ENCODE results near the gene RAPGEF1. TPM values are rescaled to one million over a fixed set of nuclear protein-coding genes. Genes with fewer than 3 reads are reported as not detected.
"Not testable (repeated sequence)": the region's sequence is repeated elsewhere in the genome, so short reads cannot be mapped to it uniquely, and the experiment has no call there.

The RAPGEF1 gene
- total RNA-seq, 2 experiments from 2014 or later: 129 to 131 TPM

DNA sequence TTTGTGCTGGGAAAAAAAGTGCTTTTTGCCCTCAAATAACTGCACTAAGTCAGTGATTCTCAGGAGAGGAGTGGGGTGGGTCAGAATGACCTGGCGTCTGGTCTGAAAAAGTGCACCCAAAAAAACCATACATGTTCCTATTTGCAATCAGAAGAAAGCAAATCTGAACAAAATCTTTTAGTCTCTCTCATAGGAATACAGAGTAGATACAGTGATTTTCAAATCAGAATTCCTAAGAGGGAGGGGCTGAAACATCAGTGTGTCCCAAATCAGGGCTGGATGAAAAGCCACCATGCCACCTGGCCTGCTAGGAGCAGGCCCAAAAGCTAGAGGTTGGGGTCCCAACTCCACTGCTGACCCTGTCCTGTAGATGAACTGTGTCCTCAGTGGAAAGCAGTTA, 66.8 kb downstream of the RAPGEF1 start:
- no peak overlapping the region for H3K27ac Mint-ChIP-seq
- peaks cover 64% of the 10 kb centered on the region for H3K4me1 Mint-ChIP-seq
- no peak for DNase-seq
- H3K9me3 Mint-ChIP-seq: no peaks in the 10 kb centered on the region
- peaks cover 2% of the 10 kb centered on the region for H3K36me3 Mint-ChIP-seq
- H3K4me3 Mint-ChIP-seq: no peak overlapping the region
- H3K27me3 Mint-ChIP-seq: no peaks in the 10 kb centered on the region
- POLR2A ChIA-PET: interaction anchor here (1.0 kb wide), 1 partner anchor 9 kb away, joined by 3 read pairs; no protein-coding TSS in a partner anchor
- ATAC-seq (ENCODE audit: low read depth): no peak

- ATAC-seq (ENCODE audit: low read depth) (no peak), DNase-seq (no peak)
- Mint-ChIP-seq H3K27me3 (no peaks in the 10 kb centered on the region), H3K27ac (peak overlapping the region; percentile 19), H3K4me3 (no peak overlapping the region), H3K36me3 (peaks cover 2% of the 10 kb centered on the region), H3K9me3 (no peaks in the 10 kb centered on the region), H3K4me1 (peaks cover 64% of the 10 kb centered on the region)
- POLR2A ChIA-PET: no interaction called here
Measured at GRCh38 chr9:131672451-131672850, 67.4 kb downstream of the RAPGEF1 start.

GRCh38 chr9:131671133-131671520, 68.7 kb downstream of the RAPGEF1 start:
- POLR2A ChIA-PET: no interaction called here
- DNase-seq (no peak), ATAC-seq (ENCODE audit: low read depth) (no peak)
- Mint-ChIP-seq H3K36me3 (peaks cover 2% of the 10 kb centered on the region), H3K4me3 (no peak overlapping the region), H3K9me3 (no peaks in the 10 kb centered on the region), H3K4me1 (peaks cover 57% of the 10 kb centered on the region), H3K27ac (peak overlapping the region; percentile 49), H3K27me3 (no peaks in the 10 kb centered on the region)

DNA sequence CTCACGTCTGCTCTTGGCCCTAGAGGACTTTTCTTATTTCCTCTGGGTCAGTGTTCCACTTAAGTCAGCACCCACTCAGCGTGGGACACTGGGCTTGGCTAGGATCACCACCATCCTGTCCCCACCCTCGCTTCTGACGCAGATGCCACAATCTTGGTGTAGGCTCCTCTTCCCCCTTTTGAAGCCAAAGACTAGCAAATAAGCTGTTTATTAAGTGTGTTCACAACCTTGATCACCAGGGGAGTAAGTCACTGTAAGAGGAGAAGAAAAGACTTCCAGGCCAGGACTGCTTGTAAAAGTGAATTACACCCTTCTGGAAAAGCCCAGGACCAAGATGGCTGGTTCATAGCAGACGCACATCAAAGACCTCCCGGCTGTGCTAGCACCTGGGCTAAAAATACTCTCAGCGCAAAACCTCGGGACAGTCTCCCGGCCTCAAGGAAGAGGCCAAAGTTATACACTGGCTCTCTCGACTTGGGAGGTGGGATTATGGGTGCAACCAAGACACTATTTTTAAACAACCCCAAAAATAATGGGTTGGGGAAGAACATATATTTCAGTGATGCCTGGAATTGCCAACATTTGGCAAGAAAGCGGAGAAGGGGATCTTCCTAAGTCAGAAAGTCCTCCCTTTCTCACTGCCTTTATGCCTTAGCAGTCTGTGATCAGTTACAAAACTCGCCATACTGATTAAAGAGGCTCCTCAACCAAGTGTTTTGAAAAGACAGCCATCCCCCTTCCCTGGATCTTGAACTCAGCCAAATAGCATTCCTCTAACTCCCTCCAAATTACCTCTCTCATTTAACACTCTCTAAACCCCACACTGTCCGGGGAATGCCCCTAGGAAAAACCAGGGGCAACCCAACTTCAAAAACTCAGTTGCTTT, 69.4 kb downstream of the RAPGEF1 start:
- DNase-seq (no peak), ATAC-seq (ENCODE audit: low read depth) (no peak)
- POLR2A ChIA-PET: no interaction called here
- Mint-ChIP-seq H3K4me1 (peaks cover 60% of the 10 kb centered on the region), H3K36me3 (peaks cover 5% of the 10 kb centered on the region), H3K4me3 (no peak overlapping the region), H3K27ac (peak overlapping the region; percentile 98), H3K9me3 (no peaks in the 10 kb centered on the region), H3K27me3 (no peaks in the 10 kb centered on the region)

GRCh38 chr9:131669269-131670157, 70.4 kb downstream of the RAPGEF1 start:
- ATAC-seq (ENCODE audit: low read depth) (no peak), DNase-seq (no peak)
- H3K9me3 Mint-ChIP-seq: no peaks in the 10 kb centered on the region
- H3K36me3 Mint-ChIP-seq: peaks cover 10% of the 10 kb centered on the region
- POLR2A ChIA-PET: interaction anchor here (1.2 to 2.4 kb wide), 4 partner anchors 8 to 63 kb away, joined by 6 to 14 read pairs (median 11); no protein-coding TSS in a partner anchor
- H3K4me3 Mint-ChIP-seq: peak overlapping the region; percentile 75
- no peaks in the 10 kb centered on the region for H3K27me3 Mint-ChIP-seq
- H3K4me1 Mint-ChIP-seq: peaks cover 67% of the 10 kb centered on the region
- H3K27ac Mint-ChIP-seq: peak overlapping the region; percentile 98

GRCh38 chr9:131668439-131669268, 71.2 kb downstream of the RAPGEF1 start:
- peaks cover 1% of the 10 kb centered on the region for H3K9me3 Mint-ChIP-seq
- H3K27me3 Mint-ChIP-seq: no peaks in the 10 kb centered on the region
- H3K36me3 Mint-ChIP-seq: peaks cover 11% of the 10 kb centered on the region
- POLR2A ChIA-PET: interaction anchor here (0.6 to 2.4 kb wide), 7 partner anchors 9 to 437 kb away, joined by 3 to 14 read pairs (median 7); no protein-coding TSS in a partner anchor
- peaks cover 67% of the 10 kb centered on the region for H3K4me1 Mint-ChIP-seq
- DNase-seq (peak; percentile 59), ATAC-seq (ENCODE audit: low read depth) (peak; percentile 72)
- H3K4me3 Mint-ChIP-seq: peak overlapping the region; percentile 75
- peak overlapping the region; percentile 98 for H3K27ac Mint-ChIP-seq

- H3K9me3 Mint-ChIP-seq: peaks cover 1% of the 10 kb centered on the region
- ATAC-seq (ENCODE audit: low read depth): no peak
- DNase-seq: no peak
- peaks cover 69% of the 10 kb centered on the region for H3K4me1 Mint-ChIP-seq
- POLR2A ChIA-PET: interaction anchor here (0.6 to 2.4 kb wide), 6 partner anchors 10 to 64 kb away, joined by 3 to 14 read pairs (median 7); no protein-coding TSS in a partner anchor
- H3K27me3 Mint-ChIP-seq: no peaks in the 10 kb centered on the region
- peak overlapping the region; percentile 98 for H3K27ac Mint-ChIP-seq
- H3K4me3 Mint-ChIP-seq: peak overlapping the region; percentile 75
- peaks cover 13% of the 10 kb centered on the region for H3K36me3 Mint-ChIP-seq
Measured at GRCh38 chr9:131668057-131668438, 71.8 kb downstream of the RAPGEF1 start.

GRCh38 chr9:131667576-131667975, 72.3 kb downstream of the RAPGEF1 start:
- peaks cover 69% of the 10 kb centered on the region for H3K4me1 Mint-ChIP-seq

DNA sequence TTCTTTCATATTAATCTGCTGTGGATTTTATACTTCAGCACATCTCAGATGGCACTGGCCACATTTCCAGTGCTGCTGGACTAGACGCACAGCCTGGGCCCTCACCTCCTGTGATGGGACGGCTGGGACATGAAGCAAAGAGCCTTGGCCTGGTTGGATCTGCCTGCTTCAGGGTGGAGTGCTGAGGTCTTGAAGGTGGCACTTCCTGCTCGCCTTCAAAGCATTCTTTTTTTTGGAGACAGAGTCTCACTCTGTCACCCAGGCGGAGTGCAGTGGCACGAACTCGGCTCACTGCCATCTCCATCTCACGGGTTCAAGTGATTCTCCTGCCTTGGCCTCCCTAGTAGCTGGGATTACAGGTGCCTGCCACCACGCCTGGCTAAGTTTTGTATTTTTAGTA, 73.1 kb downstream of the RAPGEF1 start:
- Mint-ChIP-seq H3K9me3 (peaks cover 1% of the 10 kb centered on the region), H3K4me3 (no peak overlapping the region), H3K27ac (peak overlapping the region; percentile 67), H3K36me3 (peaks cover 15% of the 10 kb centered on the region), H3K27me3 (no peaks in the 10 kb centered on the region), H3K4me1 (peaks cover 69% of the 10 kb centered on the region)
- ATAC-seq (ENCODE audit: low read depth): no peak
- DNase-seq: no peak
- POLR2A ChIA-PET: no interaction called here

More at GRCh38 chr9:131667576-131667975, 72.3 kb downstream of the RAPGEF1 start:
- no peak for DNase-seq
- Mint-ChIP-seq H3K36me3 (peaks cover 15% of the 10 kb centered on the region), H3K27me3 (no peaks in the 10 kb centered on the region), H3K9me3 (peaks cover 1% of the 10 kb centered on the region), H3K4me3 (peak overlapping the region; percentile 72), H3K27ac (peak overlapping the region; percentile 90)
- ATAC-seq (ENCODE audit: low read depth): peak; percentile 40
- POLR2A ChIA-PET: interaction anchor here (0.6 to 2.4 kb wide), 4 partner anchors 10 to 65 kb away, joined by 3 to 14 read pairs (median 9); no protein-coding TSS in a partner anchor

GRCh38 chr9:131666029-131666428, 73.8 kb downstream of the RAPGEF1 start:
- no peak for DNase-seq
- Mint-ChIP-seq H3K36me3 (peaks cover 19% of the 10 kb centered on the region), H3K9me3 (peaks cover 1% of the 10 kb centered on the region)

DNA sequence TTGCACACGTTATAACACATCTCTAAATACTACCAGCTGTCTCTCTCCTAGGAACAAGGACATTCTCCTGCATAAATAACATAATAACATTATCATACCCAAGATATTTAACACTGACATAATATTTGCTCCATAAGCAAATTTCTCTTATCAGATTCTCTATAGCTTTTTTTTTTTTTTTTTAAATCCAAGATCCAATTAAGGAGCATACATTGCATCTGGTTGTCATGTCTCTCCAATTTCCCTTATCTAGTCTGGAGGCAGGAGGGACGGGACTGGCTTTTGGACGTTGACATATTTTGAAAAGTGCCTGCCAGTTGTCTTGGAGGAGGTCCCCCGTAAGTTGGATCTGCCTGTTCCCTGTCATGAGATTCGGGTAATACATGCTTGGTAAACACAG, 76.6 kb downstream of the RAPGEF1 start:
- DNase-seq (no peak), ATAC-seq (ENCODE audit: low read depth) (no peak)
- Mint-ChIP-seq H3K9me3 (peaks cover 1% of the 10 kb centered on the region), H3K4me3 (no peak overlapping the region), H3K27me3 (no peaks in the 10 kb centered on the region), H3K36me3 (peaks cover 22% of the 10 kb centered on the region), H3K4me1 (peaks cover 56% of the 10 kb centered on the region), H3K27ac (no peak overlapping the region)
- POLR2A ChIA-PET: interaction anchor here (0.6 kb wide), 1 partner anchor 35 kb away, joined by 3 read pairs; no protein-coding TSS in a partner anchor

More at GRCh38 chr9:131666029-131666428, 73.8 kb downstream of the RAPGEF1 start:
- H3K4me1 Mint-ChIP-seq: peaks cover 69% of the 10 kb centered on the region
- H3K4me3 Mint-ChIP-seq: no peak overlapping the region
- POLR2A ChIA-PET: no interaction called here
- ATAC-seq (ENCODE audit: low read depth): no peak
- H3K27ac Mint-ChIP-seq: no peak overlapping the region
- no peaks in the 10 kb centered on the region for H3K27me3 Mint-ChIP-seq

DNA sequence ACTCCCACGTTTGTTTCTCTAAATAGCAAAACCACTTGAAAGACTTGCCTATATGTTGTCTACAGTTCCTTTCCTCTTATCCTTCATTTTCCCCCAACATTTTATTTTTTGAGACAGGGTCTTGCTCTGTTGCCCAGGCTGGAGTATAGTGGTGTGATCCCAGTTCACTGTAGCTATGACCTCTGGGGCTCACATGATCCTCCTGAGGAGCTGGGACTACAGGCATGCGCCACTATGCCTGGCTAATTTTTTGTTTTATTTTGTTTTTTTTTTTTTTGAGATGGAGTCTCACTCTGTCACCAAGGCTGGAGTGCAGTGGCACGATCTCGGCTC, 77.6 kb downstream of the RAPGEF1 start:
- POLR2A ChIA-PET: interaction anchor here (0.7 kb wide), 1 partner anchor 332 kb away, joined by 3 read pairs; no protein-coding TSS in a partner anchor
- not testable (repeated sequence) for ATAC-seq (ENCODE audit: low read depth); DNase-seq

More for the DNA sequence above, 77.6 kb downstream of the RAPGEF1 start:
- H3K27me3 Mint-ChIP-seq, H3K9me3 Mint-ChIP-seq: not testable (repeated sequence)
- peak overlapping the region; percentile 19 for H3K27ac Mint-ChIP-seq
- peaks cover 55% of the 10 kb centered on the region for H3K4me1 Mint-ChIP-seq
- peaks cover 22% of the 10 kb centered on the region for H3K36me3 Mint-ChIP-seq
- H3K4me3 Mint-ChIP-seq: peak overlapping the region; percentile 21

All from activated naive CD8-positive, alpha-beta T cell treated with anti-CD3 and anti-CD28 coated beads, Interleukin-2, amount 10 ng/mL, durations not matched to agents 7 days and 5 days (primary cell).